GM23338 (cell line): ENCODE data around the gene FTCD. TPM values are rescaled to one million over a fixed set of nuclear protein-coding genes. Genes with fewer than 3 reads are reported as not detected.

Experiments used
- ATAC-seq: fragments of 200-7000 bp; cut with Tn5 transposase; 3 replicates; pipeline ENCODE4 v1.9.1; 2020
- DNase-seq: peaks from one replicate; pipeline ENCODE4 v3.0.0-alpha.2; 2015; ENCODE audit warnings: low spot score
- H2AFZ ChIP-seq: fragments of 200-600 bp; sonication (generic); 2 replicates; pipeline ENCODE4 v1.8.0; 2016; ENCODE audit warnings: antibody characterized with exemption, mild to moderate bottlenecking, moderate library complexity
- H3F3A ChIP-seq: fragments of 200-600 bp; sonication (generic); replicated peaks from 2 replicates; pipeline ENCODE4 v1.8.0; 2017; ENCODE audit warnings: antibody characterized with exemption, mixed run types, low read depth
- H3K27ac ChIP-seq: fragments of 200-600 bp; sonication (generic); 2 replicates; pipeline ENCODE4 v1.6.1; 2016; ENCODE audit warnings: low read depth
- H3K27me3 ChIP-seq: fragments of 200-600 bp; sonication (generic); 2 replicates; pipeline ENCODE4 v1.8.0; 2016; ENCODE audit warnings: mild to moderate bottlenecking, mixed run types, moderate library complexity; ENCODE audit not compliant: insufficient read depth
- H3K36me3 ChIP-seq: fragments of 200-600 bp; sonication (generic); 2 replicates; pipeline ENCODE4 v1.8.0; 2016; ENCODE audit warnings: mild to moderate bottlenecking; ENCODE audit not compliant: insufficient read depth
- H3K4me1 ChIP-seq: fragments of 200-600 bp; sonication (generic); 2 replicates; pipeline ENCODE4 v1.8.0; 2016; ENCODE audit warnings: mild to moderate bottlenecking, moderate library complexity; ENCODE audit not compliant: insufficient read depth
- H3K4me2 ChIP-seq: fragments of 200-600 bp; sonication (generic); 2 replicates; pipeline ENCODE4 v1.7.1; 2017; ENCODE audit warnings: mixed run types
- H3K4me3 ChIP-seq: fragments of 200-600 bp; sonication (generic); 2 replicates; pipeline ENCODE4 v1.6.1; 2016; ENCODE audit warnings: mixed run types
- H3K79me2 ChIP-seq: fragments of 200-600 bp; sonication (generic); replicated peaks from 2 replicates; pipeline ENCODE4 v1.8.0; 2017; ENCODE audit warnings: mild to moderate bottlenecking; ENCODE audit not compliant: insufficient read depth
- H3K9me2 ChIP-seq: fragments of 200-600 bp; sonication (generic); 2 replicates; pipeline ENCODE4 v1.8.0; 2017; ENCODE audit not compliant: insufficient read depth
- H4K20me1 ChIP-seq: fragments of 200-600 bp; sonication (generic); replicated peaks from 2 replicates; pipeline ENCODE4 v1.8.0; 2017; ENCODE audit warnings: mild to moderate bottlenecking; ENCODE audit not compliant: insufficient read depth
- H3K27ac Mint-ChIP-seq: 2 replicates; pipeline ENCODE4 v1.8.0; 2020; ENCODE audit warnings: inconsistent platforms, mild to moderate bottlenecking, moderate library complexity, mixed read lengths
- H3K27me3 Mint-ChIP-seq: 3 replicates; pipeline ENCODE4 v1.8.0; 2022; ENCODE audit warnings: low read depth, mild to moderate bottlenecking, moderate library complexity, mixed read lengths, inconsistent platforms; ENCODE audit not compliant: insufficient read depth, poor library complexity
- H3K36me3 Mint-ChIP-seq: 3 replicates; pipeline ENCODE4 v1.8.0; 2021; ENCODE audit warnings: low read depth, mild to moderate bottlenecking, inconsistent platforms, moderate library complexity, mixed read lengths
- H3K4me1 Mint-ChIP-seq: 3 replicates; pipeline ENCODE4 v1.8.0; 2020; ENCODE audit warnings: mild to moderate bottlenecking, inconsistent platforms, mixed read lengths
- H3K4me3 Mint-ChIP-seq: 3 replicates; pipeline ENCODE4 v1.8.0; 2021; ENCODE audit warnings: moderate library complexity, mild to moderate bottlenecking, inconsistent platforms, mixed read lengths
- H3K9me3 Mint-ChIP-seq: 3 replicates; pipeline ENCODE4 v1.8.0; 2020; ENCODE audit warnings: moderate library complexity, mild to moderate bottlenecking, inconsistent platforms, mixed read lengths
- CREB1 ChIP-seq: fragments of 250-450 bp; sonication (Bioruptor Pico); IDR thresholded peaks from 2 replicates; pipeline ENCODE4 v1.5.0; 2020; ENCODE audit warnings: low read depth, mild to moderate bottlenecking, moderate library complexity
- CTCF ChIP-seq, 2 experiments: fragments of 200-600 bp in 1 of 2; sonication (generic) in 1 of 2; conservative IDR thresholded peaks; 2 replicates each; pipeline versions ENCODE4 v1.5.1 to v1.6.1; 2016 to 2017; ENCODE audit warnings: antibody characterized with exemption in 2 of 2, low read depth in 2 of 2, mild to moderate bottlenecking in 2 of 2, moderate library complexity in 1 of 2
- ETS1 ChIP-seq: IDR thresholded peaks from 2 replicates; pipeline ENCODE4 v1.6.1; 2016; ENCODE audit warnings: antibody characterized with exemption
- EZH2 ChIP-seq: fragments of 200-600 bp; sonication (generic); IDR thresholded peaks from one replicate; pipeline ENCODE4 v1.8.0; 2017; ENCODE audit warnings: antibody characterized with exemption, mild to moderate bottlenecking, low read depth; ENCODE audit not compliant: unreplicated experiment
- EZH2phosphoT487 ChIP-seq: fragments of 200-600 bp; sonication (generic); IDR thresholded peaks from one replicate; pipeline ENCODE4 v1.8.1; 2018; ENCODE audit warnings: antibody characterized with exemption; ENCODE audit not compliant: unreplicated experiment
- JUNB ChIP-seq: IDR thresholded peaks from one replicate; pipeline ENCODE4 v1.6.1; 2016; ENCODE audit warnings: antibody characterized with exemption; ENCODE audit not compliant: unreplicated experiment
- NANOG ChIP-seq: IDR thresholded peaks from 2 replicates; pipeline ENCODE4 v1.6.1; 2016; ENCODE audit warnings: antibody characterized with exemption, borderline replicate concordance
- POLR2AphosphoS5 ChIP-seq: IDR thresholded peaks from 2 replicates; pipeline ENCODE4 v1.6.1; 2016; ENCODE audit warnings: antibody characterized with exemption, low read depth
- REST ChIP-seq: IDR thresholded peaks from one replicate; pipeline ENCODE4 v1.6.1; 2018; ENCODE audit warnings: antibody characterized with exemption; ENCODE audit not compliant: unreplicated experiment
- STAT1 ChIP-seq: IDR thresholded peaks from one replicate; pipeline ENCODE4 v1.6.1; 2016; ENCODE audit warnings: antibody characterized with exemption; ENCODE audit not compliant: unreplicated experiment
- ZNF114 ChIP-seq: fragments of 250-450 bp; sonication (Bioruptor Pico); IDR thresholded peaks from 2 replicates; pipeline ENCODE4 v1.5.0; 2020; ENCODE audit warnings: mild to moderate bottlenecking, moderate library complexity
- ZNF331 ChIP-seq: fragments of 250-450 bp; sonication (Bioruptor Pico); IDR thresholded peaks from 2 replicates; pipeline ENCODE4 v1.5.0; 2020; ENCODE audit warnings: low read depth, mild to moderate bottlenecking, moderate library complexity
- ZNF462 ChIP-seq: fragments of 250-450 bp; sonication (Bioruptor Pico); IDR thresholded peaks from 2 replicates; pipeline ENCODE4 v1.5.0; 2020; ENCODE audit warnings: mild to moderate bottlenecking, moderate library complexity
- polyA plus RNA-seq: library from polyadenylated mRNA; unstranded; fragments of >200 nt; fragmentation: Nextera tagmentation; extraction: Ambion mirVana; gene quantifications from 2 replicates; pipeline ENCODE4 v1.2.1, GENCODE V29; 2016
- total RNA-seq: library from RNA; depleted of rRNA; stranded (reverse); fragments of >200 nt; shearing (Covaris generic); gene quantifications from 2 replicates; pipeline ENCODE4 v1.2.3, GENCODE V29; 2014

Gene FTCD
- total and polyA plus RNA-seq, 2 experiments from 2014 or later: 0.90 to 2.3 TPM

GRCh38 chr21:46116189-46116775, 39.1 kb downstream of the FTCD start:
- Histone ChIP-seq H3K4me3 (no peak overlapping the region), H3K9me2 (no peaks in the 10 kb centered on the region), H3K36me3 (peaks cover 15% of the 10 kb centered on the region), H3K27me3 (no peaks in the 10 kb centered on the region), H3F3A (no peaks in the 10 kb centered on the region), H3K4me2 (no peak overlapping the region), H3K79me2 (no peaks in the 10 kb centered on the region), H4K20me1 (no peaks in the 10 kb centered on the region), H3K4me1 (no peaks in the 10 kb centered on the region), H2AFZ (no peak overlapping the region), H3K27ac (no peak overlapping the region)
- H3K4me3 Mint-ChIP-seq: no peak overlapping the region
- peaks cover 34% of the 10 kb centered on the region for H3K36me3 Mint-ChIP-seq
- no peak for ATAC-seq
- H3K9me3 Mint-ChIP-seq: 0 out of 3 replicates have a peak, but pooled peaks cover 6% of the 10 kb centered on the region
- H3K4me1 Mint-ChIP-seq: no peaks in the 10 kb centered on the region
- no peak for DNase-seq
- no peak for TF ChIP-seq POLR2AphosphoS5
- TF ChIP-seq EZH2: no peak
- TF ChIP-seq STAT1: no peak
- no peak for TF ChIP-seq REST
- TF ChIP-seq JUNB: no peak
- TF ChIP-seq ZNF462 (CRISPR knock-in tag): no peak
- no peak for TF ChIP-seq EZH2phosphoT487
- TF ChIP-seq CREB1 (CRISPR knock-in tag): no peak
- no peak for TF ChIP-seq CTCF (conservative IDR thresholded peaks at IDR 0.05; ENCODE audit: low read depth in 2 of 2)
- TF ChIP-seq ETS1: no peak
- TF ChIP-seq ZNF331 (CRISPR knock-in tag): no peak
- TF ChIP-seq ZNF114 (CRISPR knock-in tag): no peak
- TF ChIP-seq NANOG: no peak
- no peak overlapping the region for H3K27ac Mint-ChIP-seq
- peaks cover 2% of the 10 kb centered on the region for H3K27me3 Mint-ChIP-seq
